ENCODE measurements around the gene PALM. TPM values are rescaled to one million over a fixed set of nuclear protein-coding genes. Genes with fewer than 3 reads are reported as not detected.

PALM gene
- total RNA-seq, 1 experiment from 2014 or later: 18.5 TPM

GRCh38 chr19:749811-750210 is 41.1 kb downstream of the PALM start:
- Mint-ChIP-seq H3K27me3 (ENCODE audit: low read depth) (0 out of 2 replicates have a peak, but pooled peaks cover 3% of the 10 kb centered on the region), H3K36me3 (ENCODE audit: insufficient read depth in 1 of 3, low read depth in 3 of 3) (peaks cover 0 to 7% (median 2%) of the 10 kb centered on the region in 3 experiments; a peak in 1 of 7 replicates), H3K9me3 (peaks cover 4 to 10% of the 10 kb centered on the region in 2 experiments; a peak in 2 of 5 replicates), H3K4me3 (no peak overlapping the region), H3K27ac (no peak overlapping the region), H3K4me1 (0 out of 4 replicates have a peak, but pooled peaks cover 0 to 8% of the 10 kb centered on the region in 2 experiments)
- DNase-seq: no peak
- Histone ChIP-seq H4K20me1 (ENCODE audit: control insufficient read depth, insufficient read depth, insufficient read length) (no peaks in the 10 kb centered on the region), H3K4ac (ENCODE audit: low read depth, low read length) (no peak overlapping the region), H2BK12ac (ENCODE audit: insufficient read length, low read depth, low read length) (no peak overlapping the region), H4K91ac (ENCODE audit: insufficient read length, low read depth, low read length) (no peak overlapping the region), H3K79me1 (ENCODE audit: insufficient read depth, low read depth, low read length, poor library complexity, severe bottlenecking) (no peaks in the 10 kb centered on the region), H3K9me3 (ENCODE audit: control insufficient read depth, low read depth, low read length) (no peaks in the 10 kb centered on the region), H3T11ph (ENCODE audit: low read length) (no peak overlapping the region), H2AK5ac (ENCODE audit: insufficient read length, low read length) (no peak overlapping the region), H3K4me2 (ENCODE audit: insufficient read depth, insufficient read length, low read length) (no peak overlapping the region), H3K27ac (ENCODE audit: insufficient read length, low read depth, low read length) (no peak overlapping the region), H2BK15ac (ENCODE audit: low read depth, low read length) (no peak overlapping the region), H3K18ac (ENCODE audit: insufficient read length, low read depth, low read length) (no peak overlapping the region), H2AFZ (ENCODE audit: low read length) (no peak overlapping the region), H2BK20ac (ENCODE audit: low read depth, low read length, poor library complexity, severe bottlenecking) (no peak overlapping the region), H3K27me3 (ENCODE audit: insufficient read depth, low read length) (no peaks in the 10 kb centered on the region), H3K4me1 (ENCODE audit: insufficient read depth, low read length) (no peaks in the 10 kb centered on the region), H3K14ac (ENCODE audit: insufficient read depth, low read length) (no peak overlapping the region), H4K5ac (ENCODE audit: insufficient read length, low read depth, low read length) (no peak overlapping the region), H3K56ac (ENCODE audit: insufficient read length, low read depth, low read length) (no peak overlapping the region), H2BK5ac (ENCODE audit: insufficient read length, low read length) (no peak overlapping the region), H4K8ac (replicated peaks; ENCODE audit: insufficient read length, low read depth, low read length) (no peak overlapping the region), H3K79me2 (ENCODE audit: insufficient read depth, low read length) (no peaks in the 10 kb centered on the region), H3K23me2 (ENCODE audit: insufficient read length, low read depth, low read length, poor library complexity, severe bottlenecking) (no peaks in the 10 kb centered on the region), H2BK120ac (ENCODE audit: low read depth, low read length, poor library complexity, severe bottlenecking) (no peak overlapping the region), H3K23ac (ENCODE audit: insufficient read length, low read depth, low read length) (no peak overlapping the region), H3K9ac (ENCODE audit: extremely low read depth, insufficient read length, low read length) (no peak overlapping the region)
- WGBS (ENCODE audit: extremely low coverage, insufficient read length, low lambda C conversion rate): no CpG with 5 or more reads among the region's 14 CpGs
- TF ChIP-seq CTCF (conservative IDR thresholded peaks at IDR 0.05): no peak
